ENCODE results near the gene NEUROD4.

Gene NEUROD4

GRCh38 chr12:55061024-55061423 is 41.2 kb downstream of the NEUROD4 start:
- no peak for DNase-seq

GRCh38 chr12:55063291-55063690 is 43.5 kb downstream of the NEUROD4 start:
- no peak for DNase-seq

- DNase-seq: no peak
Measured at GRCh38 chr12:55065535-55065934, 45.8 kb downstream of the NEUROD4 start.

GRCh38 chr12:55067701-55068100 is 47.9 kb downstream of the NEUROD4 start:
- no peak for DNase-seq

GRCh38 chr12:55068416-55069010 is 48.7 kb downstream of the NEUROD4 start:
- no peak for DNase-seq

- DNase-seq: peak; percentile 88
Measured at GRCh38 chr12:55072083-55072482, 52.3 kb downstream of the NEUROD4 start.

- peak; percentile 85 for DNase-seq
Measured at GRCh38 chr12:55073043-55074022, 53.6 kb downstream of the NEUROD4 start.

GRCh38 chr12:55074806-55075205 is 55.0 kb downstream of the NEUROD4 start:
- DNase-seq: no peak
